GM12801 (cell line): ENCODE results near the gene CEMIP2.

Experiments
- TF ChIP-seq, protein P1 (sequence below): IDR thresholded peaks from one replicate; pipeline ENCODE4 v1.5.1; 2011; ENCODE audit warnings: control low read depth; ENCODE audit not compliant: insufficient read length; ENCODE audit errors: extremely low read depth

The CEMIP2 gene

DNA sequence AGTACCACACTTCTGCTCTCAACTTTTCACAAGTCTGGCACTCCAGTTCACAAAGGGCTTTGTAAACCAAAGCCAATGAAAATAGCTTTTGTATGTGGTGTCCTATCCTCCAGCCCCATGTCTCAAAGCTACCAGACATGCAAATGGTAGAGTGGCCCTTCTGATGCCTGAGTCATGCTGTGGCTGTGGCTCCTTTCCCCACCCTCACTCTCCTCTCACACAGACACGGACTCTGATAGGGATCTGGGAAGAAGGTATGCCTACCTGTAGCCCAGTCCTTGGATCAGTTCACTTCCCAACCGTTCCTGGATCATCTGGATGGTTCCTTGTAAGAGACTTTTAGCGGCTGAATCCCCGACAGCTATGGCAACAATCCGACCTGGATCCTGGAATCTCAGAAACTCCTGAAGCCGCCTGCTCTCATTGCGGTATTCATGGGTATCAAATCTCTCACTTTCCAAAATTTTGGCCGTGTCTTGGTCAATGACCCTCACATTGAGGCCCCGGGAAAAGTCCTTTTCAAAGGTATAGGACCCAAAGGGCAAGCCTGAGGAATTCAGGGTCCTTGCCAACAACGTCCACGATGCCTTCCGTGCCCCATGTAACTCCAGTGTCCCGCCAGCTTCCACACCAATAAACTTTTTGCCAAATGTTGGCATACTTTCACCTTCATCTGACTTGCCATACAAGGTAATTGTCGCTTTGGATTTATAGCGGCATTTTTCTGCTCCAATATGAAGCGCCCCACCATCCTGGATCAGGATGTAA, 23.4 kb downstream of the CEMIP2 start:
- TF ChIP-seq, protein P1, sequence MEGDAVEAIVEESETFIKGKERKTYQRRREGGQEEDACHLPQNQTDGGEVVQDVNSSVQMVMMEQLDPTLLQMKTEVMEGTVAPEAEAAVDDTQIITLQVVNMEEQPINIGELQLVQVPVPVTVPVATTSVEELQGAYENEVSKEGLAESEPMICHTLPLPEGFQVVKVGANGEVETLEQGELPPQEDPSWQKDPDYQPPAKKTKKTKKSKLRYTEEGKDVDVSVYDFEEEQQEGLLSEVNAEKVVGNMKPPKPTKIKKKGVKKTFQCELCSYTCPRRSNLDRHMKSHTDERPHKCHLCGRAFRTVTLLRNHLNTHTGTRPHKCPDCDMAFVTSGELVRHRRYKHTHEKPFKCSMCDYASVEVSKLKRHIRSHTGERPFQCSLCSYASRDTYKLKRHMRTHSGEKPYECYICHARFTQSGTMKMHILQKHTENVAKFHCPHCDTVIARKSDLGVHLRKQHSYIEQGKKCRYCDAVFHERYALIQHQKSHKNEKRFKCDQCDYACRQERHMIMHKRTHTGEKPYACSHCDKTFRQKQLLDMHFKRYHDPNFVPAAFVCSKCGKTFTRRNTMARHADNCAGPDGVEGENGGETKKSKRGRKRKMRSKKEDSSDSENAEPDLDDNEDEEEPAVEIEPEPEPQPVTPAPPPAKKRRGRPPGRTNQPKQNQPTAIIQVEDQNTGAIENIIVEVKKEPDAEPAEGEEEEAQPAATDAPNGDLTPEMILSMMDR = no peak

GRCh38 chr9:71743882-71744281, 24.4 kb downstream of the CEMIP2 start:
- TF ChIP-seq, protein P1 = no peak

DNA sequence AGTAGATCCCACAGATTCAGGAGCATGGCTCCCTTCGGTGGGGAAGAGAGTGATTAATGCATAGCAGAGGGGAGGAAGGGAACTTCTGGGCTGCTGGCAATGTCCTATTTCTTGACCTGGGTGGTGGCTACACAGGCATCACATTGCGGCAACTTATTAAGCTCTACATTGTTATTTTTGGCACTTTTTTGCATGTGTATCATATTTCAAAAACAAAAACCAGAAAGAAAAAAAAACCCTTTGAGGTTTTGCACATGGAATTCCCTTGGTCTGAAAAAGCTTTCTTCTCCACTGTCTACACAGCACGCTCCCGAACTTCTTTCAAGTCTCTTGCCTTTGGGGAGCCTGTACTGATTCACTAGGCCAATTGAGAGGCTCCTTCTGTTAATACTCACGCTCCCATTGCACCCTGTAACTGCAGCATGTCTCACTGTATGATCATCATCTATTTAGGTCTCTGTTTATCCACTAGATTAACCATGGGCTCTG, 25.1 kb downstream of the CEMIP2 start:
- TF ChIP-seq, protein P1 = no peak

- TF ChIP-seq, protein P1 = no peak
These were observed 25.6 kb downstream of the CEMIP2 start for GRCh38 chr9:71742703-71743102.

GRCh38 chr9:71741926-71742648, 26.2 kb downstream of the CEMIP2 start:
- TF ChIP-seq, protein P1 = no peak

GRCh38 chr9:71740199-71740598, 28.1 kb downstream of the CEMIP2 start:
- TF ChIP-seq, protein P1 = no peak

DNA sequence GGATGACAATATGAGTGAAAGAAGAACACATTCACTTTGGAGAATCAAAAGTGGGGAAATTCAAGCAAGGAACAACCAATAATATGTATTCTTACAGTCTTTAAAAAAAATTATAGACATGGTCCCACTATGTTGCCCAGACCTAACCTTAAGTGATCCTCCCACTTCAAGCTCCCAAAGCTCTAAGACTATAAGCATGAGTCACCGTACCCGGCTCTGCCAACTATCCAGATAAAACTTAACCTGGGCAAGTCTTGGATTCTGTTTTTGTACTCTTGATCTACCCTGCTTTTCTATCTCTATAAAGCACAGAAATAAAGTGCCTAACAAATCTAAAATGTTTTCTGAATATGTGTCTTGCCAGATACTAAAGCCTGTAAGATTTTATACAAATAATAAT, 30.9 kb downstream of the CEMIP2 start:
- TF ChIP-seq, protein P1 = no peak
